ENCODE data around the gene VWA5B2. TPM values are rescaled to one million over a fixed set of nuclear protein-coding genes. Genes with fewer than 3 reads are reported as not detected.

Gene VWA5B2
- total RNA-seq = not detected

- in situ Hi-C loops (cut with MboI; ENCODE audit: low sequenced_read_pairs in 4 of 4) = loop anchor here in 2 of 4 donors (25.0 kb wide), 2 partner anchors 92 to 342 kb away; partner anchors contain the start of genes EIF2B5 (in 1 of the 2) and PARL (in 1 of the 2)
- DNase-seq = no peak
- no peaks in the 10 kb centered on the region for H3K36me3 ChIP-seq
- H3K4me1 ChIP-seq = peaks cover 4 to 9% of the 10 kb centered on the region in 2 donors
- H3K27me3 ChIP-seq = peaks cover 33 to 45% (median 36%) of the 10 kb centered on the region in 3 donors
- TF ChIP-seq POLR2A (IDR thresholded peaks at IDR 0.05) (no peak), CTCF (IDR thresholded peaks at IDR 0.05 in 4 of 5, conservative IDR thresholded peaks at IDR 0.05 in 1 of 5) (peak in 2 of 5 experiments; percentile 24 to 32)
- no peaks in the 10 kb centered on the region for H3K9me3 ChIP-seq
- H3K4me3 ChIP-seq = peak within 1 kb of the TSS; percentile 29 to 60 (median 52)
- no peak within 1 kb of the TSS for H3K27ac ChIP-seq
- peak; percentile 18 to 29 for ATAC-seq
- intact Hi-C loops (cut with DNase I; ENCODE audit: low total_unique reads) = loop anchor here (2.0 to 5.0 kb wide), 2 partner anchors 21 to 58 kb away; no protein-coding TSS in a partner anchor
These were observed at the start of gene VWA5B2 for GRCh38 chr3:184229394-184230080. Gene VWA5B2, plus strand, starts transcription at chr3:184229585. Its CDS starts 944 bp downstream, at chr3:184230529.

GRCh38 chr3:184180165-184180564 lies 49.2 kb upstream of the VWA5B2 start:
- Histone ChIP-seq H3K9me3 (no peaks in the 10 kb centered on the region), H3K4me1 (peaks cover 28 to 31% of the 10 kb centered on the region in 2 donors), H3K4me3 (no peak overlapping the region), H3K36me3 (peaks cover 14 to 77% of the 10 kb centered on the region in 2 donors), H3K27ac (no peak overlapping the region), H3K27me3 (no peaks in the 10 kb centered on the region)
- TF ChIP-seq POLR2A (IDR thresholded peaks at IDR 0.05) (no peak), CTCF (IDR thresholded peaks at IDR 0.05 in 4 of 5, conservative IDR thresholded peaks at IDR 0.05 in 1 of 5) (no peak)
- in situ Hi-C loops (cut with MboI; ENCODE audit: low sequenced_read_pairs in 4 of 4) = loop anchor here in 2 of 4 donors (10.0 kb wide), 1 partner anchor 45 kb away; the partner anchor contains the start of gene EIF2B5 (in 2 of the 2)
- no peak for ATAC-seq
- intact Hi-C loops (cut with DNase I; ENCODE audit: low total_unique reads) = no loop called here
- no peak for DNase-seq

- no peak overlapping the region for H3K27ac ChIP-seq
- TF ChIP-seq CTCF (IDR thresholded peaks at IDR 0.05 in 4 of 5, conservative IDR thresholded peaks at IDR 0.05 in 1 of 5) = no peak
- no peak for TF ChIP-seq POLR2A (IDR thresholded peaks at IDR 0.05)
- peaks cover 14 to 77% of the 10 kb centered on the region in 2 donors for H3K36me3 ChIP-seq
- intact Hi-C loops (cut with DNase I; ENCODE audit: low total_unique reads) (no loop called here), in situ Hi-C loops (cut with MboI; ENCODE audit: low sequenced_read_pairs in 4 of 4) (loop anchor here in 2 of 4 donors (10.0 kb wide), 1 partner anchor 47 kb away; the partner anchor contains the start of gene EIF2B5 (in 2 of the 2))
- H3K4me1 ChIP-seq = peaks cover 20 to 22% of the 10 kb centered on the region in 2 donors
- H3K4me3 ChIP-seq = no peak overlapping the region
- H3K27me3 ChIP-seq = no peaks in the 10 kb centered on the region
- H3K9me3 ChIP-seq = no peaks in the 10 kb centered on the region
- ATAC-seq (no peak), DNase-seq (no peak)
These were observed 47.8 kb upstream of the VWA5B2 start for GRCh38 chr3:184181596-184181995.

- Histone ChIP-seq H3K4me3 (no peak overlapping the region), H3K36me3 (peaks cover 14 to 74% of the 10 kb centered on the region in 2 donors), H3K4me1 (peaks cover 18 to 21% of the 10 kb centered on the region in 2 donors), H3K27ac (peak overlapping the region in 1 of 4 donors; percentile 96), H3K9me3 (no peaks in the 10 kb centered on the region), H3K27me3 (no peaks in the 10 kb centered on the region)
- no peak for ATAC-seq
- intact Hi-C loops (cut with DNase I; ENCODE audit: low total_unique reads) (no loop called here), in situ Hi-C loops (cut with MboI; ENCODE audit: low sequenced_read_pairs in 4 of 4) (loop anchor here in 2 of 4 donors (10.0 kb wide), 1 partner anchor 49 kb away; the partner anchor contains the start of gene EIF2B5 (in 2 of the 2))
- TF ChIP-seq POLR2A (IDR thresholded peaks at IDR 0.05) (no peak), CTCF (IDR thresholded peaks at IDR 0.05 in 4 of 5, conservative IDR thresholded peaks at IDR 0.05 in 1 of 5) (no peak)
- DNase-seq = no peak
These were observed 45.7 kb upstream of the VWA5B2 start for GRCh38 chr3:184183679-184184078.

Measured in gastrocnemius medialis (tissue), 4 donors.